Liver (tissue), 9 donors: ENCODE data around the gene GNB1. TPM values are rescaled to one million over a fixed set of nuclear protein-coding genes. Genes with fewer than 3 reads are reported as not detected.

Experiments used
- DNase-seq: peaks from one replicate; pipeline ENCODE4 v3.0.0-alpha.2; 2017; ENCODE audit warnings: low spot score
- H3K27ac ChIP-seq, 2 donors: one replicate each; pipeline ENCODE4 v1.7.0; 2013; ENCODE audit warnings: inconsistent platforms in 2 of 2, low read length in 2 of 2, control low read depth in 1 of 2, low read depth in 1 of 2, mild to moderate bottlenecking in 1 of 2
- H3K27me3 ChIP-seq, 4 donors: one replicate each; pipeline versions ENCODE4 v1.6.1 to v1.7.0; 2013; ENCODE audit warnings: low read length in 3 of 4, inconsistent platforms in 1 of 4, mild to moderate bottlenecking in 1 of 4, moderate library complexity in 1 of 4; ENCODE audit not compliant: control insufficient read depth in 4 of 4, insufficient read depth in 4 of 4
- H3K36me3 ChIP-seq, 4 donors: one replicate each; pipeline versions ENCODE4 v1.6.1 to v1.7.0; 2013; ENCODE audit warnings: low read length in 3 of 4, mild to moderate bottlenecking in 3 of 4, low read depth in 1 of 4, moderate library complexity in 1 of 4; ENCODE audit not compliant: control insufficient read depth in 4 of 4, insufficient read depth in 3 of 4
- H3K4me1 ChIP-seq, 4 donors: one replicate each; pipeline versions ENCODE4 v1.6.1 to v1.7.0; 2013; ENCODE audit warnings: low read length in 3 of 4, mild to moderate bottlenecking in 3 of 4, moderate library complexity in 1 of 4; ENCODE audit not compliant: control insufficient read depth in 4 of 4, insufficient read depth in 4 of 4
- H3K4me3 ChIP-seq, 3 donors: one replicate each; pipeline versions ENCODE4 v1.6.1 to v1.7.0; 2013; ENCODE audit warnings: low read length in 3 of 3, control low read depth in 1 of 3, low read depth in 1 of 3, mild to moderate bottlenecking in 1 of 3
- H3K9ac ChIP-seq, 2 donors: one replicate each; pipeline ENCODE4 v1.7.0; 2013; ENCODE audit warnings: low read length in 2 of 2, mild to moderate bottlenecking in 2 of 2, moderate library complexity in 2 of 2, control low read depth in 1 of 2, low read depth in 1 of 2
- H3K9me3 ChIP-seq, 4 donors: one replicate each; pipeline versions ENCODE4 v1.6.1 to v1.7.0; 2013; ENCODE audit warnings: low read length in 3 of 4; ENCODE audit not compliant: control insufficient read depth in 4 of 4
- ATF3 ChIP-seq: IDR thresholded peaks from 2 replicates; pipeline ENCODE4 v1.6.1; 2016; ENCODE audit warnings: antibody characterized with exemption
- CTCF ChIP-seq: fragments of 150-350 bp; IDR thresholded peaks from 2 replicates; pipeline ENCODE4 v1.5.1; 2017; ENCODE audit warnings: improper control_type of control experiment, low read depth, low read length; ENCODE audit not compliant: missing input control
- EGR1 ChIP-seq, 2 donors: IDR thresholded peaks; 2 replicates each; pipeline ENCODE4 v1.6.1; 2016 to 2018; ENCODE audit warnings: antibody characterized with exemption in 2 of 2, low read depth in 2 of 2
- FOXA1 ChIP-seq: IDR thresholded peaks from 2 replicates; pipeline ENCODE4 v1.6.1; 2016; ENCODE audit warnings: antibody characterized with exemption
- FOXA2 ChIP-seq: IDR thresholded peaks from 2 replicates; pipeline ENCODE4 v1.6.1; 2016; ENCODE audit warnings: antibody characterized with exemption
- GABPA ChIP-seq, 2 donors: IDR thresholded peaks in 1 of 2; conservative IDR thresholded peaks in 1 of 2; 2 replicates each; pipeline ENCODE4 v1.6.1; 2016; ENCODE audit warnings: antibody characterized with exemption in 2 of 2, mild to moderate bottlenecking in 1 of 2, moderate library complexity in 1 of 2
- HNF4A ChIP-seq, 2 donors: conservative IDR thresholded peaks; 2 replicates each; pipeline ENCODE4 v1.6.1; 2016; ENCODE audit warnings: antibody characterized with exemption in 2 of 2, mild to moderate bottlenecking in 2 of 2
- HNF4G ChIP-seq: IDR thresholded peaks from 2 replicates; pipeline ENCODE4 v1.6.1; 2016; ENCODE audit warnings: antibody characterized with exemption
- JUND ChIP-seq, 2 donors: IDR thresholded peaks; 2 replicates each; pipeline ENCODE4 v1.6.1; 2016; ENCODE audit warnings: antibody characterized with exemption in 2 of 2
- MAX ChIP-seq: IDR thresholded peaks from 2 replicates; pipeline ENCODE4 v1.6.1; 2016; ENCODE audit warnings: antibody characterized with exemption
- NR2F2 ChIP-seq: IDR thresholded peaks from 2 replicates; pipeline ENCODE4 v1.6.1; 2016; ENCODE audit warnings: antibody characterized with exemption
- RAD21 ChIP-seq, 2 donors: IDR thresholded peaks; 2 replicates each; pipeline ENCODE4 v1.6.1; 2016; ENCODE audit warnings: antibody characterized with exemption in 2 of 2, mild to moderate bottlenecking in 2 of 2
- REST ChIP-seq: IDR thresholded peaks from 2 replicates; pipeline ENCODE4 v1.6.1; 2016; ENCODE audit warnings: antibody characterized with exemption, mild to moderate bottlenecking
- RXRA ChIP-seq, 2 donors: IDR thresholded peaks; 2 replicates each; pipeline ENCODE4 v1.6.1; 2017 to 2018; ENCODE audit warnings: antibody characterized with exemption in 2 of 2, mild to moderate bottlenecking in 1 of 2
- SP1 ChIP-seq: IDR thresholded peaks from 2 replicates; pipeline ENCODE4 v1.6.1; 2018; ENCODE audit warnings: antibody characterized with exemption, mild to moderate bottlenecking
- TAF1 ChIP-seq: conservative IDR thresholded peaks from 2 replicates; pipeline ENCODE4 v1.6.1; 2016; ENCODE audit warnings: antibody characterized with exemption, mild to moderate bottlenecking
- YY1 ChIP-seq: IDR thresholded peaks from 2 replicates; pipeline ENCODE4 v1.6.1; 2016; ENCODE audit warnings: antibody characterized with exemption, mild to moderate bottlenecking
- ZBTB33 ChIP-seq: IDR thresholded peaks from 2 replicates; pipeline ENCODE4 v1.6.1; 2016; ENCODE audit warnings: antibody characterized with exemption
- WGBS: extraction: QIAGEN DNeasy Blood & Tissue Kit; methylation state at CpG from one replicate; pipeline ENCODE4 v1.1.7; 2013; 5-methylcytosine and 5-hydroxymethylcytosine counted together
- polyA plus RNA-seq, 2 donors: library from polyadenylated mRNA; stranded (reverse) in 1 of 2; unstranded in 1 of 2; fragments of 200-250 nt in 1 of 2; fragments of >200 nt in 1 of 2; fragmentation: Nextera tagmentation in 1 of 2; extraction: Ambion mirVana in 1 of 2; gene quantifications; one replicate each; pipeline versions ENCODE4 v1.2.1 to v1.2.3, GENCODE V29; 2013 to 2015
- total RNA-seq, 2 donors: library from RNA; depleted of rRNA; stranded (reverse); fragments of >200 nt; gene quantifications; one replicate each; pipeline ENCODE4 v1.2.3, GENCODE V29; 2014
- donor health status: healthy.
- donor health status: healthy.
- donor health status: healthy.
- donor health status: healthy.
- donor health status: healthy.

Gene GNB1
- total and polyA plus RNA-seq, 4 donors: 22.3 to 68.5 (median 52.7) TPM

GRCh38 chr1:1895456-1896336, 4.8 kb upstream of the GNB1 start:
- Histone ChIP-seq H3K4me1 (peaks cover 14 to 30% (median 19%) of the 10 kb centered on the region in 4 donors), H3K36me3 (no peaks in the 10 kb centered on the region), H3K4me3 (no peak overlapping the region), H3K27ac (no peak overlapping the region), H3K27me3 (no peaks in the 10 kb centered on the region), H3K9ac (no peak overlapping the region), H3K9me3 (no peaks in the 10 kb centered on the region)
- DNase-seq: no peak
- TF ChIP-seq FOXA1: no peak
- no peak for TF ChIP-seq EGR1 (IDR thresholded peaks at IDR 0.05; ENCODE audit: low read depth in 2 of 2)
- no peak for TF ChIP-seq YY1
- TF ChIP-seq HNF4A (conservative IDR thresholded peaks at IDR 0.05): no peak
- TF ChIP-seq MAX: no peak
- TF ChIP-seq RAD21 (IDR thresholded peaks at IDR 0.05): no peak
- no peak for TF ChIP-seq CTCF
- no peak for TF ChIP-seq ATF3
- no peak for TF ChIP-seq FOXA2
- TF ChIP-seq REST: no peak
- TF ChIP-seq ZBTB33: no peak
- TF ChIP-seq SP1: no peak
- TF ChIP-seq TAF1: no peak
- no peak for TF ChIP-seq RXRA (IDR thresholded peaks at IDR 0.05)
- no peak for TF ChIP-seq HNF4G
- no peak for TF ChIP-seq NR2F2
- no peak for TF ChIP-seq JUND (IDR thresholded peaks at IDR 0.05)
- no peak for TF ChIP-seq GABPA (IDR thresholded peaks at IDR 0.05 in 1 of 2, conservative IDR thresholded peaks at IDR 0.05 in 1 of 2)
- 83% methylated on average over 14 of the region's 14 CpGs for WGBS
